Cardiac muscle cell (in vitro differentiated cells and primary cell): Measurements from ENCODE around the gene CSF2. TPM values are rescaled to one million over a fixed set of nuclear protein-coding genes. Genes with fewer than 3 reads are reported as not detected.
A peak's percentile ranks its signal among the peaks of the same experiment; 100 is the strongest.

Experiments used
- DNase-seq, 2 donors: peaks; one replicate each; pipeline versions ENCODE4 v3.0.0 to v3.0.0-alpha.2; 2010 to 2017; ENCODE audit warnings: low read depth in 1 of 2, low spot score in 1 of 2
- H3K27ac ChIP-seq: fragments of 200-600 bp; sonication (generic); 2 replicates; pipeline ENCODE4 v1.5.1; 2016
- H3K27me3 ChIP-seq: fragments of 200-600 bp; sonication (generic); 2 replicates; pipeline ENCODE4 v1.6.0; 2016; ENCODE audit warnings: control low read depth
- H3K36me3 ChIP-seq: fragments of 200-600 bp; sonication (generic); 2 replicates; pipeline ENCODE4 v1.5.1; 2016; ENCODE audit warnings: control low read depth
- H3K4me1 ChIP-seq: fragments of 200-600 bp; sonication (generic); 2 replicates; pipeline ENCODE4 v1.8.1; 2017; ENCODE audit warnings: low read depth, mild to moderate bottlenecking, mixed run types
- H3K4me3 ChIP-seq: fragments of 200-600 bp; sonication (generic); 2 replicates; pipeline ENCODE4 v1.5.1; 2016; ENCODE audit warnings: mild to moderate bottlenecking
- H3K9me3 ChIP-seq: fragments of 200-600 bp; sonication (generic); 2 replicates; pipeline ENCODE4 v1.5.1; 2017; ENCODE audit warnings: low read depth, mild to moderate bottlenecking, control low read depth
- CTCF ChIP-seq: IDR thresholded peaks from 2 replicates; pipeline ENCODE4 v1.5.1; 2012; ENCODE audit warnings: low read depth, mild to moderate bottlenecking, low read length
- polyA plus RNA-seq: library from polyadenylated mRNA; unstranded; fragments of >200 nt; fragmentation: Nextera tagmentation; extraction: Ambion mirVana; gene quantifications from 2 replicates; pipeline ENCODE4 v1.2.1, GENCODE V29; 2016
- total RNA-seq: library from RNA; depleted of rRNA; stranded (reverse); fragments of >200 nt; gene quantifications from 2 replicates; pipeline ENCODE4 v1.2.3, GENCODE V29; 2016

The CSF2 gene
- total and polyA plus RNA-seq, 2 experiments from 2014 or later: not detected

- DNase-seq: peak in 1 of 2 donors; percentile 17
- Histone ChIP-seq H3K27me3 (no peaks in the 10 kb centered on the region), H3K4me3 (no peak overlapping the region), H3K9me3 (no peaks in the 10 kb centered on the region), H3K4me1 (peaks cover 9% of the 10 kb centered on the region), H3K27ac (no peak overlapping the region), H3K36me3 (no peaks in the 10 kb centered on the region)
- no peak for TF ChIP-seq CTCF
Observed at GRCh38 chr5:132102101-132102701, 28.6 kb downstream of the CSF2 start.

GRCh38 chr5:132102944-132103331 lies 29.3 kb downstream of the CSF2 start:
- Histone ChIP-seq H3K27ac (no peak overlapping the region), H3K36me3 (no peaks in the 10 kb centered on the region), H3K9me3 (no peaks in the 10 kb centered on the region), H3K4me1 (peaks cover 9% of the 10 kb centered on the region), H3K27me3 (no peaks in the 10 kb centered on the region), H3K4me3 (no peak overlapping the region)
- no peak for TF ChIP-seq CTCF
- DNase-seq: no peak

- Histone ChIP-seq H3K9me3 (no peaks in the 10 kb centered on the region), H3K27ac (no peak overlapping the region), H3K36me3 (no peaks in the 10 kb centered on the region), H3K4me1 (peaks cover 9% of the 10 kb centered on the region), H3K4me3 (no peak overlapping the region), H3K27me3 (no peaks in the 10 kb centered on the region)
- peak; percentile 38 to 88 for DNase-seq
- no peak for TF ChIP-seq CTCF
Observed at GRCh38 chr5:132103332-132103951, 29.9 kb downstream of the CSF2 start.

GRCh38 chr5:132103969-132104391 lies 30.4 kb downstream of the CSF2 start:
- Histone ChIP-seq H3K36me3 (no peaks in the 10 kb centered on the region), H3K4me3 (no peak overlapping the region), H3K9me3 (no peaks in the 10 kb centered on the region), H3K27me3 (no peaks in the 10 kb centered on the region), H3K27ac (no peak overlapping the region), H3K4me1 (peaks cover 9% of the 10 kb centered on the region)
- no peak for TF ChIP-seq CTCF
- DNase-seq: no peak

- Histone ChIP-seq H3K4me3 (no peak overlapping the region), H3K9me3 (no peaks in the 10 kb centered on the region), H3K27ac (no peak overlapping the region), H3K36me3 (no peaks in the 10 kb centered on the region), H3K4me1 (peaks cover 9% of the 10 kb centered on the region), H3K27me3 (no peaks in the 10 kb centered on the region)
- DNase-seq: peak in 1 of 2 donors; percentile 33
- TF ChIP-seq CTCF: no peak
Observed at GRCh38 chr5:132104556-132104955, 31.0 kb downstream of the CSF2 start.
